Measurements from ENCODE around the gene TBCCD1.

DNA sequence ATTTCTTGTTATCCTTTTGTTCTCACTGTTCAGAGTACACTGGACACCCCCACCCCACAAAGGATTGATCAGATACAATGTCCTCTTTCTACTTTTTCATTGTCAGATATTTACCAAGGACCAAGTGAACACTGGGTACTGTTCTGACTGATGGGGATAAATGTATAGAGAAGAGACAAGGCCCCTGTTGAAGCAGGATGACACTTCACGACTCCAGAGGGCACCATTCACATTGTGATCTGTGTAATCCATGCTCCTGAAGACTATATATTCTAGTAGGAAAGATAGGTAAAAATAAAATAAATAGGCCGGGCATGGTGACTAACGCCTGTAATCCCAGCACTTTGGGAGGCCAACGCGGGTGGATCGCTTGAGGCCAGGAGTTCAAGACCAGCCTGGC is 15.8 kb downstream of the TBCCD1 start:
- TF ChIP-seq, protein P1, sequence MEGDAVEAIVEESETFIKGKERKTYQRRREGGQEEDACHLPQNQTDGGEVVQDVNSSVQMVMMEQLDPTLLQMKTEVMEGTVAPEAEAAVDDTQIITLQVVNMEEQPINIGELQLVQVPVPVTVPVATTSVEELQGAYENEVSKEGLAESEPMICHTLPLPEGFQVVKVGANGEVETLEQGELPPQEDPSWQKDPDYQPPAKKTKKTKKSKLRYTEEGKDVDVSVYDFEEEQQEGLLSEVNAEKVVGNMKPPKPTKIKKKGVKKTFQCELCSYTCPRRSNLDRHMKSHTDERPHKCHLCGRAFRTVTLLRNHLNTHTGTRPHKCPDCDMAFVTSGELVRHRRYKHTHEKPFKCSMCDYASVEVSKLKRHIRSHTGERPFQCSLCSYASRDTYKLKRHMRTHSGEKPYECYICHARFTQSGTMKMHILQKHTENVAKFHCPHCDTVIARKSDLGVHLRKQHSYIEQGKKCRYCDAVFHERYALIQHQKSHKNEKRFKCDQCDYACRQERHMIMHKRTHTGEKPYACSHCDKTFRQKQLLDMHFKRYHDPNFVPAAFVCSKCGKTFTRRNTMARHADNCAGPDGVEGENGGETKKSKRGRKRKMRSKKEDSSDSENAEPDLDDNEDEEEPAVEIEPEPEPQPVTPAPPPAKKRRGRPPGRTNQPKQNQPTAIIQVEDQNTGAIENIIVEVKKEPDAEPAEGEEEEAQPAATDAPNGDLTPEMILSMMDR (IDR thresholded peaks at IDR 0.05; ENCODE audit: control extremely low read depth in 1 of 3, insufficient read depth in 1 of 3, low read depth in 1 of 3, low read length in 3 of 3) = no peak
- TF ChIP-seq YY1 (IDR thresholded peaks at IDR 0.05; ENCODE audit: low read depth, low read length) = no peak
